ENCODE results near the gene LZTS3. TPM values are rescaled to one million over a fixed set of nuclear protein-coding genes. Genes with fewer than 3 reads are reported as not detected.

LZTS3 gene
- total RNA-seq, 4 donors from 2014 or later: 8.3 to 20.0 (median 15.3) TPM

DNA sequence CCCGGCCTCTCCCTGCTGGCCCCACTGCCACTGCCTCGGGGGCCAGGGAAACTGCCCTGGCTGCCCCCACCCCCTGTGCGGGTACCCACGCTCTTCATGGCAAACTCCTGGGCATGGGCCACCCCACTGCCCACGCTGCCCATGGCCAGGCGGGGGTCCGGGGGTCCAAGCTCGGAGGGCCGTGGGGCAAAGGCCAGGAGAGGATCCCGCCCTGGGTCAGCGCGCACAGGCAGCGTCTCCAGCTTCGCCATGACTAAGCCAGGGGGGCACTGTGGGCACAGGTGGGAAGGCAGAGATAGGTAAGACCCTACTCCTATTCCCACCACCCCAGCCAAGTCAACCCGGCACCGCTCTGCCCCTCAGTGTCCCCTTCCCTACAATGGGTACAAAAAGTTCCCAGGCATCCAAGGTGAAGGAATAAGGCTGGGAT lies 6.4 kb downstream of the LZTS3 start:
- Histone ChIP-seq H3K27me3 (peaks cover 0 to 16% (median 2%) of the 10 kb centered on the region in 4 donors), H3K4me3 (no peak overlapping the region), H3K27ac (replicated peaks in 1 of 4) (no peak overlapping the region), H3K9me3 (no peaks in the 10 kb centered on the region), H3K36me3 (peaks cover 0 to 4% (median 0%) of the 10 kb centered on the region in 4 donors), H3K4me1 (peaks cover 0 to 17% (median 15%) of the 10 kb centered on the region in 4 donors)
- TF ChIP-seq, protein P1, sequence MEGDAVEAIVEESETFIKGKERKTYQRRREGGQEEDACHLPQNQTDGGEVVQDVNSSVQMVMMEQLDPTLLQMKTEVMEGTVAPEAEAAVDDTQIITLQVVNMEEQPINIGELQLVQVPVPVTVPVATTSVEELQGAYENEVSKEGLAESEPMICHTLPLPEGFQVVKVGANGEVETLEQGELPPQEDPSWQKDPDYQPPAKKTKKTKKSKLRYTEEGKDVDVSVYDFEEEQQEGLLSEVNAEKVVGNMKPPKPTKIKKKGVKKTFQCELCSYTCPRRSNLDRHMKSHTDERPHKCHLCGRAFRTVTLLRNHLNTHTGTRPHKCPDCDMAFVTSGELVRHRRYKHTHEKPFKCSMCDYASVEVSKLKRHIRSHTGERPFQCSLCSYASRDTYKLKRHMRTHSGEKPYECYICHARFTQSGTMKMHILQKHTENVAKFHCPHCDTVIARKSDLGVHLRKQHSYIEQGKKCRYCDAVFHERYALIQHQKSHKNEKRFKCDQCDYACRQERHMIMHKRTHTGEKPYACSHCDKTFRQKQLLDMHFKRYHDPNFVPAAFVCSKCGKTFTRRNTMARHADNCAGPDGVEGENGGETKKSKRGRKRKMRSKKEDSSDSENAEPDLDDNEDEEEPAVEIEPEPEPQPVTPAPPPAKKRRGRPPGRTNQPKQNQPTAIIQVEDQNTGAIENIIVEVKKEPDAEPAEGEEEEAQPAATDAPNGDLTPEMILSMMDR (IDR thresholded peaks at IDR 0.05): no peak
- TF ChIP-seq POLR2AphosphoS5 (IDR thresholded peaks at IDR 0.05): no peak
- no peak for TF ChIP-seq EP300 (IDR thresholded peaks at IDR 0.05)
- no peak for TF ChIP-seq POLR2A (IDR thresholded peaks at IDR 0.05; ENCODE audit: low read depth)
- DNase-seq (ENCODE audit: extremely low spot score): no peak
- no CpG with 5 or more reads among the region's 16 CpGs for WGBS
- intact Hi-C loops (cut with DNase I): no loop called here

DNA sequence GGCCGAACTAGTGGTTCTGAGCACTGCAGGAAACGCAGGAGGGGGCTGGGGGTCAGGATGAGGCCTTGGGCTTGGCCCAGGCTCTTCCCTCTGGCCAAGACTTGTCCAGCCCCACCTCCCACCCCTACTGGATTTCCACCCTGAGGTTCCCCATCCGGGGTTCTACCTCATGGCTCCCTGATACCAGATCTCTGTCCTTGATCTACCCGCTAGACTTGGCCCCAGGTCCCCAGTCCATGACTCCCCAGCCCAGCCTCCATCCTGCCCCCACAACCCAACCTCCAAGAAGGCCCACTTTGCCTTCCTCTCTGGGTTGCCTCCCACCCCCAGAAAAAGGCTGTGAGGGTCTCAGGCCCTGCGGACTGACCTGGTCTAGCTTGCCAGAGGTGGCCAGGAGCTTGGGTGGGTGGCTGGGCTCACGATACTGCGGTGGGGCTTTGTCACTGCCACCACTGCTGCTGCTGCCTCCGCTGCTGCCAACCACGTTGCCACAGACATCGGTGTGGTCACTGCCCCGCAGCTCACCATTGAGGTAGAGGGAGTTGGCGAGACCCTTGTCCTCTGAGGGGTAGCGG lies 6.9 kb downstream of the LZTS3 start:
- Histone ChIP-seq H3K4me1 (peaks cover 0 to 17% (median 14%) of the 10 kb centered on the region in 4 donors), H3K27me3 (peaks cover 0 to 16% (median 2%) of the 10 kb centered on the region in 4 donors)
- 89% methylated on average over 9 of the region's 13 CpGs for WGBS

DNA sequence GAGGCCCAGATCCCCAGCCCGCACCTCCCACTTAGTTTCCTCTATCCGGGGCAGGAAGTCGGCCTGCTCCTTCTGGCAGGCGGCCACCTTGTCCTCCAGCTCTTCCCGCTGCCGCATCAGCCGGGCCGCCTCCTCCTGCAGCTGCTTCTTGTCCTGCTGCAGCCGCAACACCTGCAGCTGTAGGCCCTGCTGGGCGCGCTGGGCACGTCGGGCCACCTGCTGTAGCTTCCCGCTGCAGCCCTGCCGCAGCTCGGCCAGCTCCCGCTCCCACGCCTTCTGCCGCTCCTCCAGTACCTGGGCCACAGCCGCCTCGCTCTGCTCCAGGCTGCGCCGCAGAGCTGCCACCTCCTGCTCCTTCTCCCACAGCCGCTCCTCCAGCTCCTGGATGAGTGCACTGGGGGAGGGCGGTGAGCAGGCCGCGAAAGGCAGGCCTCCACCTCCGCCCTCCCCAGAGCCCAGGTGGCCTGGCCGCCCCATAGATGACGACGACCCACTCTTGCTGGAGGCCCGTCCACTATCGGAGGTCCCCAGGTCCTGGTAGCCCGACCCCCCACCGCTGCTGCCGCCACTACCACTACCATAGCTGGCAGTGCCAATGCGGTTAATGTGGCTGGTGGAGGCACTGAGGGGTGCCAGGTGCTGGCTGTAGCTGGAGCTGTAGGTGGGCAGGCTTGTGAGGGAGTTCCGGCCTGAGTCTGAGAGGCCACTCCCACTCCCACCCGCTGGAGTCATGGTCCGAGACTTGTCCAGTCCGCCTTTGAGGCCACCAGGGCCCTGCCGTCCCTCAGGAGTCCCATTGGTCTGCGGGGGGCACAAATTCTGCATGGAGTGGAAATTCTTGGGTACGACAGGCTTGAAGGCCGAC lies 7.6 kb downstream of the LZTS3 start:
- H3K4me3 ChIP-seq: peak overlapping the region in 3 of 4 donors; percentile 10 to 33 (median 18)
- H3K4me1 ChIP-seq: peaks cover 0 to 17% (median 14%) of the 10 kb centered on the region in 4 donors
- WGBS: 74% methylated on average over 28 of the region's 45 CpGs

More for the DNA sequence above, 6.9 kb downstream of the LZTS3 start:
- Histone ChIP-seq H3K36me3 (peaks cover 0 to 4% (median 0%) of the 10 kb centered on the region in 4 donors), H3K4me3 (no peak overlapping the region), H3K27ac (replicated peaks in 1 of 4) (no peak overlapping the region), H3K9me3 (no peaks in the 10 kb centered on the region)
- intact Hi-C loops (cut with DNase I): no loop called here
- no peak for DNase-seq (ENCODE audit: extremely low spot score)
- TF ChIP-seq, protein P1 (IDR thresholded peaks at IDR 0.05): no peak
- TF ChIP-seq POLR2AphosphoS5 (IDR thresholded peaks at IDR 0.05) (no peak), EP300 (IDR thresholded peaks at IDR 0.05) (no peak), POLR2A (IDR thresholded peaks at IDR 0.05; ENCODE audit: low read depth) (no peak)

GRCh38 chr20:3164763-3165410 lies 8.5 kb downstream of the LZTS3 start:
- WGBS: 87% methylated on average over 35 of the region's 41 CpGs
- DNase-seq (ENCODE audit: extremely low spot score): no peak
- intact Hi-C loops (cut with DNase I): no loop called here
- TF ChIP-seq POLR2AphosphoS5 (IDR thresholded peaks at IDR 0.05): no peak
- no peak for TF ChIP-seq POLR2A (IDR thresholded peaks at IDR 0.05; ENCODE audit: low read depth)
- no peak for TF ChIP-seq EP300 (IDR thresholded peaks at IDR 0.05)
- TF ChIP-seq, protein P1 (IDR thresholded peaks at IDR 0.05): no peak
- peak overlapping the region in 2 of 4 donors; percentile 10 to 18 for H3K4me3 ChIP-seq
- peaks cover 0 to 4% (median 0%) of the 10 kb centered on the region in 4 donors for H3K36me3 ChIP-seq
- peaks cover 0 to 21% (median 19%) of the 10 kb centered on the region in 4 donors for H3K4me1 ChIP-seq
- H3K27ac ChIP-seq (replicated peaks in 1 of 4): peak overlapping the region in 1 of 4 donors; percentile 42
- no peaks in the 10 kb centered on the region for H3K9me3 ChIP-seq
- peaks cover 0 to 16% (median 2%) of the 10 kb centered on the region in 4 donors for H3K27me3 ChIP-seq

More for the DNA sequence above, 7.6 kb downstream of the LZTS3 start:
- Histone ChIP-seq H3K36me3 (peaks cover 0 to 4% (median 0%) of the 10 kb centered on the region in 4 donors), H3K9me3 (no peaks in the 10 kb centered on the region), H3K27me3 (peaks cover 0 to 16% (median 2%) of the 10 kb centered on the region in 4 donors), H3K27ac (replicated peaks in 1 of 4) (peak overlapping the region in 1 of 4 donors; percentile 42)
- TF ChIP-seq, protein P1 (IDR thresholded peaks at IDR 0.05): no peak
- TF ChIP-seq EP300 (IDR thresholded peaks at IDR 0.05) (no peak), POLR2AphosphoS5 (IDR thresholded peaks at IDR 0.05) (no peak), POLR2A (IDR thresholded peaks at IDR 0.05; ENCODE audit: low read depth) (no peak)
- intact Hi-C loops (cut with DNase I): no loop called here
- no peak for DNase-seq (ENCODE audit: extremely low spot score)
